HAP-1 (cell line): Measurements from ENCODE around the gene SLC27A2.
"Not testable (repeated sequence)": the region's sequence is repeated elsewhere in the genome, so short reads cannot be mapped to it uniquely, and the experiment has no call there.

Experiments used
- DNase-seq, 2 experiments: peaks; one replicate each; pipeline ENCODE4 v3.0.0-alpha.2; 2016 to 2020; ENCODE audit warnings: low spot score in 2 of 2
- H3K27me3 ChIP-seq: fragments of 250-450 bp; sonication (Bioruptor Pico); 2 replicates; pipeline ENCODE4 v1.5.1; 2020; ENCODE audit warnings: low read depth, mild to moderate bottlenecking, moderate library complexity
- H3K36me3 ChIP-seq: fragments of 250-450 bp; sonication (Bioruptor Pico); replicated peaks from 2 replicates; pipeline ENCODE4 v1.5.1; 2020; ENCODE audit warnings: mild to moderate bottlenecking
- H3K4me1 ChIP-seq: fragments of 250-450 bp; sonication (Bioruptor Pico); 2 replicates; pipeline ENCODE4 v1.5.1; 2020; ENCODE audit warnings: mild to moderate bottlenecking
- H3K4me3 ChIP-seq: fragments of 250-450 bp; sonication (Bioruptor Pico); 2 replicates; pipeline ENCODE4 v1.5.1; 2020; ENCODE audit warnings: mild to moderate bottlenecking, moderate library complexity
- H3K9me3 ChIP-seq: fragments of 250-450 bp; sonication (Bioruptor Pico); 2 replicates; pipeline ENCODE4 v1.5.1; 2020; ENCODE audit warnings: mild to moderate bottlenecking, moderate library complexity
- in situ Hi-C: fragments of 300-500 bp; cut with MboI; formaldehyde crosslinking; loops from 3 replicates; pipeline ENCODE4 v1.14.3; 2020; ENCODE audit warnings: low sequenced_read_pairs, inconsistent platforms, mixed read lengths

SLC27A2 gene

DNA sequence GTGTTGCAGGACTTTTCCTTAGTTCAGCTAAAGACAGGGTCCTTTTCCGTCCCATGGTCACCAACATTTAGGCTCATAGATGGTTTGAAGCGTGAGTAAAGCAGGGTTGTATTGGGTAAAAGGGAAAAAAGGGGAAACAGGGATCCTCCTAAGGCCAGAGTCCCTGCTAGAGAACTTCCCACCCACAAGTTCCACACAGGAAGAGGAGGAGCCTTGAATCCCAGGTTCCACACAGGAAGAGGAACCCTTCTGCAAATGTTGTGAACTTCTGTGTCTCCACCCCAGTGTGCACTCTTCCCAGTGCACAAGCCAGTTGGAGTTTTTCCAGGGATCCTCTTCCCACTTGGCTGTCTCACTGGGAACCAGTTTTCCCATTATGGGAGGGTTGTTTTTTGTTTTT is 35.4 kb upstream of the SLC27A2 start:
- H3K27me3 ChIP-seq, result no peaks in the 10 kb centered on the region
- H3K4me1 ChIP-seq, result peaks cover 6% of the 10 kb centered on the region
- no peaks in the 10 kb centered on the region for H3K9me3 ChIP-seq
- in situ Hi-C loops, result loop anchor here (10.0 kb wide), 2 partner anchors 912 to 1282 kb away; no protein-coding TSS in a partner anchor
- DNase-seq, result no peak
- no peaks in the 10 kb centered on the region for H3K36me3 ChIP-seq
- H3K4me3 ChIP-seq, result no peak overlapping the region

DNA sequence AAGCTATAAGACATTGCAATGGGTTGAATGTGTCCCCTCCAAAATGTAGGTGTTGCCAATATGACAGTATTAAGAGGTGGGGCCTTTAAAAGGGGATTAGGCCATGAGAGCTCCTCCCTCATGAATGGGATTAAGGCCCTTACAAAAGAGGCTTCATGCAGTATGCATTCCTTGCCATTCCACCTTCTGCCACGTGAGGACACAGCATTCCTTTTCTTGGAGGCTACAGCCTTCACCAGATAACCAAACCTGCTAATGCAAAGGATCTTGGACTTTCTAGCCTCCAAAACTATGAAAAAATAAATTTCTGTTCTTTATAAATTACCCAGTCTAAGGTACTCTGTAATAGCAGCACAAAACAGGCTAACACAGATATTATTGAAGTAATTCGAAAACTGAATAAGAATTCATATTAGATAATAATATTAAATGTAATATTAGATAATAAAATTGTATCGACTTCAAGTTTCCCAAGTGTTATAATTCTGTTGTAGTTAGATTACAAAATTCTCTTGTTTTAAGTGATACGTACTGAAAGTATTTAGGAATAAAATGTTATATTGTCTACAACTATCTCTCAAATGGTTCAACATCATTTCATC is 33.5 kb upstream of the SLC27A2 start:
- peak; percentile 85 to 95 for DNase-seq
- peaks cover 6% of the 10 kb centered on the region for H3K4me1 ChIP-seq
- no peaks in the 10 kb centered on the region for H3K36me3 ChIP-seq
- H3K4me3 ChIP-seq, result no peak overlapping the region
- in situ Hi-C loops, result loop anchor here (10.0 kb wide), 2 partner anchors 914 to 1284 kb away; no protein-coding TSS in a partner anchor
- no peaks in the 10 kb centered on the region for H3K27me3 ChIP-seq
- no peaks in the 10 kb centered on the region for H3K9me3 ChIP-seq

GRCh38 chr15:50149090-50149489 is 32.9 kb upstream of the SLC27A2 start:
- DNase-seq, result no peak
- Histone ChIP-seq H3K36me3 (no peaks in the 10 kb centered on the region), H3K4me3 (no peak overlapping the region), H3K27me3 (no peaks in the 10 kb centered on the region), H3K9me3 (no peaks in the 10 kb centered on the region), H3K4me1 (peaks cover 6% of the 10 kb centered on the region)
- in situ Hi-C loops, result loop anchor here (10.0 kb wide), 2 partner anchors 914 to 1284 kb away; no protein-coding TSS in a partner anchor

DNA sequence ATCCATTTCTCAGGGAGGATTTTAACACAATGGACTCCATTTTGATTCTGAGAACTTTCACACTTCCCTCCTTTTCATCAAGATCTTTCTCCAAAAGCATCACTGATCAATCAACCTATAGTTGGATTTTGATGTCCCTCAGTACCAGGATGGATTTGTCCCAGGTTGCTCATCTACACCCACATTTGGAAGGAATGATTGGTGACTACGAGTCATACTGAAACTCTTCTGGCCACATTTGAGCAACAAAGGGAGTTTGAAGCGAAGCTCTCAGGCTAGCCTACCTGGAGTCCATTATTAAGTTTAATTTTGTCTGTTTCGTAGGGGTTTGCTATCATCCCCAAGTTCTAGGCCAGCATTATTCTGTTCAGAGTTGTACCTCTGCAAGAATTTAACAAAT is 31.6 kb upstream of the SLC27A2 start:
- Histone ChIP-seq H3K36me3 (no peaks in the 10 kb centered on the region), H3K4me1 (peaks cover 6% of the 10 kb centered on the region), H3K4me3 (no peak overlapping the region), H3K9me3 (no peaks in the 10 kb centered on the region), H3K27me3 (no peaks in the 10 kb centered on the region)
- no peak for DNase-seq
- in situ Hi-C loops, result no loop called here

DNA sequence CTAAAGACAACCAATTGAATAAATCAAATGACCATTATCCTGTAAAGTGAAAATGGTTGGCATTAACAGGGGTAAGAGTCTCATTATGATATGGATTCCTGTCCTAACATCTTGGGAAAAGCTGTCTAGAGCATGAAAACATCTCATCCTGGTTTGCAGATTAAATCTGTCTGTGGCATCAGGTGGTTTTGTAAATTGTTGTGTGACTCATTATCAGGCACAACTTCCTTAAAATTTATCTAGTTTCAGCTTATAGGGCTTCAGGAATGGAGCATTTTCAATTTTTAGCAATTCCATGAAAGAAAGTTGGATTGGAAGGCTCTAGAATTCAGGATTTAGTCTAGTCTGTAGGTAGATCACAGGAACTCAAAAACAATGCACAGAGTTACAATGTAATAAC is 31.1 kb upstream of the SLC27A2 start:
- in situ Hi-C loops, result no loop called here
- H3K27me3 ChIP-seq, result no peaks in the 10 kb centered on the region
- H3K36me3 ChIP-seq, result no peaks in the 10 kb centered on the region
- no peaks in the 10 kb centered on the region for H3K9me3 ChIP-seq
- DNase-seq, result no peak
- no peak overlapping the region for H3K4me3 ChIP-seq
- peaks cover 6% of the 10 kb centered on the region for H3K4me1 ChIP-seq

GRCh38 chr15:50151476-50151875 is 30.5 kb upstream of the SLC27A2 start:
- no peak overlapping the region for H3K4me3 ChIP-seq
- no peaks in the 10 kb centered on the region for H3K27me3 ChIP-seq
- H3K4me1 ChIP-seq, result peaks cover 10% of the 10 kb centered on the region
- DNase-seq, result no peak
- no peaks in the 10 kb centered on the region; the same call in 1 of the 2 replicates for H3K9me3 ChIP-seq
- in situ Hi-C loops, result no loop called here
- no peaks in the 10 kb centered on the region for H3K36me3 ChIP-seq

DNA sequence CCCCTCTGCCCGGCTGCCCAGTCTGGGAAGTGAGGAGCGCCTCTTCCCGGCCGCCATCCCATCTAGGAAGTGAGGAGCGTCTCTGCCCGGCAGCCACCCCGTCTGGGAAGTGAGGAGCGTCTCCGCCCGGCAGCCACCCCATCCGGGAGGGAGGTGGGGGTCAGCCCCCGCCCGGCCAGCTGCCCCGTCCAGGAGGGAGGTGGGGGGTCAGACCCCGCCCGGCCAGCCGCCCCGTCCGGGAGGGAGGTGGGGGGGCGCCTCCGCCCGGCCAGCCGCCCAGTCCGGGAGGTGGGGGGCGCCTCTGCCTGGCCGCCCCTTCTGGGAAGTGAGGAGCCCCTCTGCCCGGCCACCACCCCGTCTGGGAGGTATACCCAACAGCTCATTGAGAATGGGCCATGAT is 23.8 kb upstream of the SLC27A2 start:
- H3K27me3 ChIP-seq, DNase-seq, H3K4me1 ChIP-seq, H3K9me3 ChIP-seq, in situ Hi-C loops, H3K4me3 ChIP-seq, H3K36me3 ChIP-seq: not testable (repeated sequence)

DNA sequence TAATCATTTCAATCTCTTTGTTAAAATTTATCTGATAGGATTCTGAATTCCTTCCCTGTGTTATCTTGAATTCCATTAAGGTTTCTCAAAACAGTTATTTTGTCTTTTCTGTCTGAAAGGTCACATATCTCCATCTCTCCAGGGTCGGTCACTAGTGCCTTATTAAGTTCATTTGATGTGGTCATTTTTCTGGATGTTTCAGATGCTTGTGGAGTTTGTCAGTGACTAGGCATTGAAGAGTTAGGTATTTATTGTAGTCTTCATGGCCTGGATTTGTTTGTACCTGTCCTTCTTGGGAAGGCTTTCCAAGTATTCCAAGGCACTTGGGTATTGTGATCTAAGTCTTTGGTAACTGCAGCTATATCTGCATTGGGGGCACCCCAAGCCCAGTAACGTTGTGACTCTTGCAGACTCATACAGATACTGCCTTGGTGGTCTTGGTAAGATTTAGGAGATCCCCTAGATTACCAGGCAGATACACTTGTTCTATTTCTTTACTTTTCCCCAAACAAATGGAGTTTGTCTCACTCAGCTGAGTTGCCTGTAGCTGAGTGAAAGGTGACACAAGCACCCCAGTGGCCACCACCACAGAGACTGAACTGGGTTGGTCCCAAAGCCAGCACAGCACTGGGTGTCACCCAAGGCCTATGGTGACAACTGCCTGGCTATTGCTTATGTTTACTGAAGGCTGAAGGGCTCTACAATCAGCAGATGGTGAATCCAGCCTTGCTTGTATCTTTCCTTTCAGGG is 18.9 kb upstream of the SLC27A2 start:
- Histone ChIP-seq H3K4me3 (no peak overlapping the region), H3K4me1 (peaks cover 15% of the 10 kb centered on the region), H3K36me3 (no peaks in the 10 kb centered on the region), H3K9me3 (no peaks in the 10 kb centered on the region), H3K27me3 (no peaks in the 10 kb centered on the region)
- in situ Hi-C loops, result no loop called here
- DNase-seq, result no peak

DNA sequence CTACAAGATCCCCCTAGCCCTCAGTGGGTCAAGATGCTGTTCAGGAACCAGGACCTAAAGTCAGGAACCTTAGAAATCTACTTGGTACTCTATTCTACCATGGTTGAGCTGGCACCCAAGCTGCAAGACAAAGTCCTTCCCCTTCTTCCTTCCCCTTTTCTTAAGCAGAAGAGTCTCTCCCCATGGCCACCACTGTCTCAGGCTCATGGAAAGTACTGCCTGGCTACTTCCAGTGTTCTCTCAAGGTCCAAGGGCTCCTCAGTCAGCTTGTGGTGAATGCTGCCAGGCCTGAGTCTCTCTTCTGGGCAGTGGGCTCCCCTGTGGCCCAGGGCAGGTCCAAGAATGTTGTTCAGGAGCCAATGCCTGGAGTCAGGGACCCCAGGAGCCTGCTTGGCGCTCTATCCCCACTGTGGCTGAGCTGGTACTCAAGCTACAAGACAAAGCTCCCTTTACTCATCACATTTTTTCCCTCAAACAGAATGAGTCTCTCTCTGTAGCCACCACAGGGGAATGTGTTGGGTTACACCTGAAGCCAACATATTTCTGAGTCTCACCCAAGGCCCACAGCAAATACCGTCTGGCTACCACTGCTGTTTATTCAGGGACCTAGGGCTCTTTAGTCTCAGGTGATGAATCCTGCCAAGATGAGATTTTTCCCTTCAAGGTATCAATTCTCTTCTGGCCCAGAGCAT is 18.1 kb upstream of the SLC27A2 start:
- no peak for DNase-seq
- Histone ChIP-seq H3K4me3 (no peak overlapping the region), H3K27me3 (no peaks in the 10 kb centered on the region), H3K4me1 (peaks cover 17% of the 10 kb centered on the region), H3K36me3 (no peaks in the 10 kb centered on the region), H3K9me3 (no peaks in the 10 kb centered on the region)
- in situ Hi-C loops, result no loop called here

DNA sequence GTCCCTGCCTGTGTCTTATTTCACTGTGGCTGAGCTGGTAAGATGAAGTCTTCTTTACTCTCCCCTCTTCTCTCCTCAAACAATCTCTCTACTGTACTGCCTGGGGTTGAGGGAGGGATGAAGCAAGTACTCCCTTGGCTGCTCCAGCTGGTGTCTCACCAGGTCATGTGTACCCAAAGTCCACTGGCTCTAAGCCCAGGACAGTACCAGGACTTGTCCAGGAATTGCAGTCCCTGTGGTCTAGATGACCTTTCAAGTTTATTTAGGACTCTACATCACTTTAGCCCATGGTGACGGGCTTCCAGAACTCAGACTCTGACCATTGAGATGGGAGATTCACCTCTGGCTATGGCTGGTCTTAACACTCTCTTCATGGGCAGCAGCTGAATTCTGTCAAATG is 17.5 kb upstream of the SLC27A2 start:
- Histone ChIP-seq H3K27me3 (no peaks in the 10 kb centered on the region), H3K36me3 (no peaks in the 10 kb centered on the region), H3K4me1 (peaks cover 17% of the 10 kb centered on the region), H3K9me3 (no peaks in the 10 kb centered on the region), H3K4me3 (no peak overlapping the region)
- in situ Hi-C loops, result no loop called here
- no peak for DNase-seq

GRCh38 chr15:50166216-50166615 is 15.8 kb upstream of the SLC27A2 start:
- H3K36me3 ChIP-seq, result no peaks in the 10 kb centered on the region
- no peaks in the 10 kb centered on the region for H3K9me3 ChIP-seq
- peaks cover 17% of the 10 kb centered on the region for H3K4me1 ChIP-seq
- no peak overlapping the region for H3K4me3 ChIP-seq
- H3K27me3 ChIP-seq, result no peaks in the 10 kb centered on the region
- DNase-seq, result peak in 1 of 2 experiments; percentile 30
- in situ Hi-C loops, result no loop called here

- H3K4me3 ChIP-seq, result no peak overlapping the region
- H3K4me1 ChIP-seq, result peaks cover 17% of the 10 kb centered on the region
- no peaks in the 10 kb centered on the region for H3K36me3 ChIP-seq
- no peaks in the 10 kb centered on the region for H3K9me3 ChIP-seq
- in situ Hi-C loops, result no loop called here
- H3K27me3 ChIP-seq, result no peaks in the 10 kb centered on the region
- DNase-seq, result no peak
Observed at GRCh38 chr15:50167110-50167509, 14.9 kb upstream of the SLC27A2 start.

- no peak for DNase-seq
- Histone ChIP-seq H3K4me1 (peaks cover 17% of the 10 kb centered on the region), H3K4me3 (no peak overlapping the region), H3K27me3 (no peaks in the 10 kb centered on the region), H3K9me3 (no peaks in the 10 kb centered on the region), H3K36me3 (no peaks in the 10 kb centered on the region)
- in situ Hi-C loops, result no loop called here
Observed at GRCh38 chr15:50168379-50168778, 13.6 kb upstream of the SLC27A2 start.

- Histone ChIP-seq H3K9me3 (no peaks in the 10 kb centered on the region), H3K4me3 (no peak overlapping the region), H3K4me1 (peaks cover 17% of the 10 kb centered on the region), H3K27me3 (no peaks in the 10 kb centered on the region), H3K36me3 (no peaks in the 10 kb centered on the region)
- in situ Hi-C loops, result no loop called here
- DNase-seq, result no peak
Observed at GRCh38 chr15:50168783-50169411, 13.1 kb upstream of the SLC27A2 start.
